Panc1 (cell line): ENCODE measurements around the gene HOXC6. TPM values are rescaled to one million over a fixed set of nuclear protein-coding genes. Genes with fewer than 3 reads are reported as not detected.
A peak's percentile ranks its signal among the peaks of the same experiment; 100 is the strongest.

Experiments
- ATAC-seq: fragments of 200-7000 bp; cut with Tn5 transposase; 2 replicates; pipeline ENCODE4 v1.9.1; 2020; ENCODE audit warnings: mild to moderate bottlenecking, moderate library complexity
- BruUV-seq: library from RNA; stranded (reverse); fragments of 400-500 nt; replicated peaks from 2 replicates; lab custom pipeline; 2021; lab: Mats Ljungman, UMichigan
- CTCF ChIA-PET: fragments of 300-600 bp; sonication (Branson Sonifier 250); formaldehyde crosslinking; loops from one replicate; lab custom pipeline; 2022; ENCODE audit warnings: antibody characterized with exemption; lab: Charles Lee
- POLR2A ChIA-PET: fragments of 300-600 bp; sonication (Branson Sonifier 250); formaldehyde crosslinking; loops from one replicate; lab custom pipeline; 2022; ENCODE audit warnings: antibody characterized with exemption; lab: Charles Lee
- DNase-seq: peaks from one replicate; pipeline ENCODE4 v3.0.0-alpha.2; 2010; ENCODE audit warnings: low read depth, low spot score
- H3K27ac ChIP-seq: 2 replicates; pipeline ENCODE4 v1.5.1; 2011; ENCODE audit warnings: mild to moderate bottlenecking, low read length, inconsistent platforms
- H3K27me3 ChIP-seq: fragments of 200-500 bp; sonication (Bioruptor generic); 2 replicates; pipeline ENCODE4 v1.6.0; 2014; ENCODE audit warnings: low read length, inconsistent platforms; ENCODE audit not compliant: control insufficient read depth, insufficient read depth
- H3K36me3 ChIP-seq: fragments of 200-500 bp; sonication (Bioruptor generic); 2 replicates; pipeline ENCODE4 v1.5.1; 2014; ENCODE audit warnings: inconsistent platforms, mild to moderate bottlenecking, low read length, moderate library complexity; ENCODE audit not compliant: control insufficient read depth, insufficient read depth
- H3K4me1 ChIP-seq: 2 replicates; pipeline ENCODE4 v1.5.1; 2011; ENCODE audit warnings: inconsistent platforms, mild to moderate bottlenecking, low read length, moderate library complexity; ENCODE audit not compliant: control insufficient read depth, insufficient read depth
- H3K4me3 ChIP-seq, 2 experiments: 2 replicates each; pipeline ENCODE4 v1.5.1; 2011 to 2012; ENCODE audit warnings: low read depth in 2 of 2, low read length in 2 of 2, mild to moderate bottlenecking in 2 of 2, inconsistent platforms in 1 of 2, moderate library complexity in 1 of 2
- H3K9me3 ChIP-seq: fragments of 200-500 bp; sonication (Bioruptor generic); 2 replicates; pipeline ENCODE4 v1.5.1; 2014; ENCODE audit warnings: low read depth, mild to moderate bottlenecking, inconsistent platforms, low read length, moderate library complexity; ENCODE audit not compliant: control insufficient read depth, insufficient read depth
- CTCF ChIP-seq: fragments of 450-650 bp; IDR thresholded peaks from 2 replicates; pipeline ENCODE4 v1.5.1; 2017; ENCODE audit warnings: mild to moderate bottlenecking
- POLR2AphosphoS5 ChIP-seq: IDR thresholded peaks from 2 replicates; pipeline ENCODE4 v1.6.1; 2012; ENCODE audit warnings: mild to moderate bottlenecking, low read depth, low read length, moderate library complexity
- REST ChIP-seq, 2 experiments: IDR thresholded peaks; 2 replicates each; pipeline ENCODE4 v1.6.1; 2011 to 2012; ENCODE audit warnings: low read depth in 2 of 2, control low read depth in 1 of 2, low read length in 1 of 2, mild to moderate bottlenecking in 1 of 2, moderate library complexity in 1 of 2; ENCODE audit not compliant: insufficient read depth in 1 of 2
- SIN3A ChIP-seq: IDR thresholded peaks from 2 replicates; pipeline ENCODE4 v1.6.1; 2012; ENCODE audit warnings: low read depth, mild to moderate bottlenecking, low read length, moderate library complexity, borderline replicate concordance; ENCODE audit not compliant: insufficient read depth
- TCF7L2 ChIP-seq: IDR thresholded peaks from 2 replicates; pipeline ENCODE4 v1.6.1; 2011; ENCODE audit warnings: mild to moderate bottlenecking, low read depth, low read length, inconsistent platforms
- in situ Hi-C: cut with HindIII; loops from 2 replicates; pipeline ENCODE4 v1.10.0; 2016; ENCODE audit warnings: low sequenced_read_pairs, low pct_unique_long_range_greater_than_20kb
- intact Hi-C: fragments of 100-400 bp; cut with micrococcal nuclease; formaldehyde crosslinking; loops from one replicate; pipeline ENCODE4 v1.10.0; 2022; ENCODE audit not compliant: unreplicated experiment
- total RNA-seq: library from RNA; stranded (reverse); gene quantifications from one replicate; pipeline ENCODE4 v1.2.1, GENCODE V29; 2021; ENCODE audit not compliant: unreplicated experiment

The HOXC6 gene
- total RNA-seq, 1 experiment from 2014 or later, result 52.2 TPM

GRCh38 chr12:53990311-53991076 is 37.7 kb upstream of the HOXC6 start:
- Histone ChIP-seq H3K27me3 (no peaks in the 10 kb centered on the region), H3K4me3 (peak overlapping the region; percentile 66 to 67), H3K27ac (peak overlapping the region; percentile 99), H3K36me3 (no peaks in the 10 kb centered on the region), H3K9me3 (no peaks in the 10 kb centered on the region), H3K4me1 (peaks cover 19% of the 10 kb centered on the region)
- intact Hi-C loops (loop anchor here (10.0 kb wide), 1 partner anchor 606 kb away; the partner anchor contains the start of gene SP1), in situ Hi-C loops (no loop called here)
- no TSS peak for BruUV-seq
- DNase-seq (no peak), ATAC-seq (no peak)
- ChIA-PET CTCF (interaction anchor here (0.6 kb wide), 1 partner anchor 11 kb away, joined by 4 read pairs; no protein-coding TSS in a partner anchor), POLR2A (interaction anchor here (0.6 to 0.7 kb wide), 3 partner anchors 9 to 226 kb away, joined by 3 to 4 read pairs (median 3); partner anchors contain the start of gene HOXC9)
- TF ChIP-seq TCF7L2 (no peak), CTCF (no peak)

GRCh38 chr12:53991077-53991460 is 37.2 kb upstream of the HOXC6 start:
- intact Hi-C loops (loop anchor here (10.0 kb wide), 1 partner anchor 606 kb away; the partner anchor contains the start of gene SP1), in situ Hi-C loops (no loop called here)
- H3K4me3 ChIP-seq, result peak overlapping the region; percentile 66 to 67
- no peaks in the 10 kb centered on the region for H3K9me3 ChIP-seq
- ChIA-PET POLR2A (no interaction called here), CTCF (interaction anchor here (0.6 to 1.1 kb wide), 2 partner anchors 11 to 26 kb away, joined by 3 to 4 read pairs; no protein-coding TSS in a partner anchor)
- peak overlapping the region; percentile 99 for H3K27ac ChIP-seq
- no TSS peak for BruUV-seq
- peaks cover 19% of the 10 kb centered on the region for H3K4me1 ChIP-seq
- no peaks in the 10 kb centered on the region; the same call in 1 of the 2 replicates for H3K36me3 ChIP-seq
- H3K27me3 ChIP-seq, result no peaks in the 10 kb centered on the region
- DNase-seq (no peak), ATAC-seq (peak; percentile 3; the same call in 1 of the 2 replicates)
- no peak for TF ChIP-seq TCF7L2
- peak; percentile 50; the same call in 1 of the 2 replicates for TF ChIP-seq POLR2AphosphoS5
- no peak for TF ChIP-seq SIN3A
- TF ChIP-seq REST (IDR thresholded peaks at IDR 0.05; ENCODE audit: insufficient read depth in 1 of 2, low read depth in 2 of 2, low read length in 1 of 2), result no peak
- no peak for TF ChIP-seq CTCF
